Heart left ventricle (tissue), 13 donors: ENCODE data around the gene DYNLT1.

Experiments used
- CTCF ChIP-seq, 12 donors: fragments of 200-600 bp; sonication (generic) in 4 of 12; IDR thresholded peaks; one replicate each; pipeline versions ENCODE4 v1.5.0 to v1.8.0; 2018 to 2022; ENCODE audit warnings: antibody characterized with exemption in 12 of 12, mild to moderate bottlenecking in 5 of 12
- POLR2A ChIP-seq, 2 donors: fragments of 450-650 bp; IDR thresholded peaks; one replicate each; pipeline ENCODE4 v1.6.1; 2017; ENCODE audit warnings: antibody characterized with exemption in 2 of 2, mild to moderate bottlenecking in 2 of 2, moderate library complexity in 2 of 2
- donor health status: ischemic (EF 13 %, LVEDD 7.1; RV severe dilation, severe dysfunction).
- donor health status: DM: no; HTN: yes; CAD: no.
- donor health status: DM: no; HTN: no; CAD: no.
- donor health status: ischemic (EF 25% LVEDD 6.9; RV normal size, moderate dysfunction).
- donor health status: ischemic (EF 25% LVEDD 5.7; RV mildly dilated, moderate dysfunction).
- donor health status: ischemic (EF 35%, LVEDD 5.7; RV mildly dilated, moderate dysfunction).
- donor health status: nonischemic (EF 11% LVEDD 7.7; RV severe dilation, severe dysfunction).
- donor health status: DM: yes; HTN: yes; CAD: no.
- donor health status: PGD.
- donor health status: ischemic (EF 29% LVEDD 5.4; RV normal size, mild dysfunction).
- donor health status: nonischemic (EF 23%, LVEDD 6.1; RV moderate dilation, normal function).

GRCh38 chr6:158619922-158620801, 24.4 kb downstream of the DYNLT1 start:
- TF ChIP-seq CTCF (IDR thresholded peaks at IDR 0.05) = no peak
- TF ChIP-seq POLR2A (IDR thresholded peaks at IDR 0.05) = no peak
